Fibroblast of skin of right biceps (primary cell): Measurements from ENCODE around the gene SERPINA5.
"Not testable (repeated sequence)": the region's sequence is repeated elsewhere in the genome, so short reads cannot be mapped to it uniquely, and the experiment has no call there.

ENCODE experiments used
- DNase-seq: peaks from one replicate; pipeline ENCODE4 v3.0.0-alpha.2; 2013

Gene SERPINA5

GRCh38 chr14:94608966-94609365 lies 27.7 kb downstream of the SERPINA5 start:
- not testable (repeated sequence) for DNase-seq

GRCh38 chr14:94611179-94611578 lies 30.0 kb downstream of the SERPINA5 start:
- DNase-seq, result no peak

- no peak for DNase-seq
Measured at GRCh38 chr14:94612174-94612573, 30.9 kb downstream of the SERPINA5 start, which contains the start of gene SERPINA3. SERPINA3 (plus strand) TSS chr14:94612391; CDS start chr14:94614442, 2,051 bp downstream.

- no peak for DNase-seq
Measured at GRCh38 chr14:94612580-94613554, 31.6 kb downstream of the SERPINA5 start.

- DNase-seq, result no peak
Measured at GRCh38 chr14:94613720-94614644, 32.8 kb downstream of the SERPINA5 start.

- DNase-seq, result no peak
Measured at GRCh38 chr14:94614802-94615201, 33.6 kb downstream of the SERPINA5 start.

GRCh38 chr14:94615254-94615653 lies 34.0 kb downstream of the SERPINA5 start:
- DNase-seq, result no peak

GRCh38 chr14:94615823-94616570 lies 34.8 kb downstream of the SERPINA5 start:
- no peak for DNase-seq

- no peak for DNase-seq
Measured at GRCh38 chr14:94617366-94617941, 36.2 kb downstream of the SERPINA5 start.

GRCh38 chr14:94617988-94618822 lies 37.0 kb downstream of the SERPINA5 start:
- no peak for DNase-seq

- no peak for DNase-seq
Measured at GRCh38 chr14:94619297-94619696, 38.1 kb downstream of the SERPINA5 start.

GRCh38 chr14:94620597-94620996 lies 39.4 kb downstream of the SERPINA5 start:
- no peak for DNase-seq

GRCh38 chr14:94621358-94622134 lies 40.3 kb downstream of the SERPINA5 start:
- DNase-seq, result no peak

- DNase-seq, result no peak
Measured at GRCh38 chr14:94622653-94623421, 41.6 kb downstream of the SERPINA5 start.

- no peak for DNase-seq
Measured at GRCh38 chr14:94623422-94623809, 42.2 kb downstream of the SERPINA5 start.

GRCh38 chr14:94623856-94624499 lies 42.8 kb downstream of the SERPINA5 start:
- DNase-seq, result no peak

GRCh38 chr14:94624537-94625352 lies 43.5 kb downstream of the SERPINA5 start:
- no peak for DNase-seq

GRCh38 chr14:94625353-94625635 lies 44.1 kb downstream of the SERPINA5 start:
- DNase-seq, result no peak
